HT-29 (cell line): ENCODE measurements around the gene KIF26B. TPM values are rescaled to one million over a fixed set of nuclear protein-coding genes. Genes with fewer than 3 reads are reported as not detected.

ENCODE experiments used
- DNase-seq: peaks from one replicate; pipeline ENCODE4 v3.0.0-alpha.2; 2015; ENCODE audit warnings: low spot score
- total RNA-seq: library from RNA; depleted of rRNA; stranded (reverse); fragments of >200 nt; shearing (Covaris generic); gene quantifications from 2 replicates; pipeline ENCODE4 v1.2.3, GENCODE V29; 2014

KIF26B gene
- total RNA-seq, 1 experiment from 2014 or later, result 0.74 TPM

DNA sequence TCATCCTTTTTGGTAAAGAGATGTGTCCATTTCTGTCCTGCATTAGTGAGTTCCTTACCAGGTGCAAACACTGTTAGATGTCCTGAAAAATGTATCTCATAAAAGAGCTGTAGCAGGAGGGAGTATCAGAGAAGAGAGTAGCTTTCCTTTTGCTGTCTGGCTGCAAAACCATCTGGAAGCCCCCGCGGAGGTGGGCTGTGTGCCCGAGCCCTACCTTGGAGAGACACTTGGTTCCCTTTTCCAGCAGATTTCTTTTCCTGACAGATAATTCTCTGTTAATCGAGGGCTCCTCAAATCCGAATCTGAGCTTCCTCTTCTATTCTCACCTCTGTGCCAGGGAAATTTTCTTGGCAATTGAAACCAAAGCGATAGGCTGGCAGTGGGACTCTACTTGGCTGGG lies 53.0 kb downstream of the KIF26B start:
- DNase-seq, result no peak

- no peak for DNase-seq
Measured at GRCh38 chr1:245209658-245210435, 55.1 kb downstream of the KIF26B start.

DNA sequence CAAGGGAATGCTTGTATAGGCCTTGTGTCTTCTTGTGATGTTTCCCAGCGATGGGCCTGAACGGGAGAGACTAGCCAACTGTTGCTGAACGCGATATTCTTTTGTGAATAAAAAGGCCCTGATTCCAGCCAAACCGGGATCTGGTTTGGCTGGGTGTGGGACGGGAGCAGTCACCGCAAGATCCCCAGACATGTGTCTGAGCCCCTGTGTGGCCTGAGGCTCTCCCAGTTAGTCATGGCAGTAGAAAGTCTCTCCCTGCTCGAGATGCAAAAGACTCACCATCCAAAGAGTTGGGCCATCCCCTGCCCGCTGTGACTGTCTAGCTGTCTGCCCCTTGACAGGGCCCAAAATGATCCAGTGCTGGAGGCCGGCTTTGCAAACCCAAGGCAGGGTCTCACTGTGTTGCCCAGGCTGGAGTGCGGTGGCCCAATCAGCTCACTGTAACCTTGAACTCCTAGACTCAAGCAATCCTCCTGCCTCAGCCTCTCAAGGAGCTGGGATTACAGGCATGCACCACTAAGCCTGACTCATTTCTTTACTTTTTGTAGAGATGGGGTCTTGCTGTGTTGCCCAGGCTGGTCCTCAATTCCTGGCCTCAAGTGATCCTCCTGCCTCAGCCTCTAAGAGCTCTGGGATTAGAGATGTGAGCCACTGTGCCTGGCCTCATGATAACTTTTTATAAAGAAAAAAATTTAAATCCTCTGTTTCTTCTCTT lies 56.4 kb downstream of the KIF26B start:
- DNase-seq, result no peak

DNA sequence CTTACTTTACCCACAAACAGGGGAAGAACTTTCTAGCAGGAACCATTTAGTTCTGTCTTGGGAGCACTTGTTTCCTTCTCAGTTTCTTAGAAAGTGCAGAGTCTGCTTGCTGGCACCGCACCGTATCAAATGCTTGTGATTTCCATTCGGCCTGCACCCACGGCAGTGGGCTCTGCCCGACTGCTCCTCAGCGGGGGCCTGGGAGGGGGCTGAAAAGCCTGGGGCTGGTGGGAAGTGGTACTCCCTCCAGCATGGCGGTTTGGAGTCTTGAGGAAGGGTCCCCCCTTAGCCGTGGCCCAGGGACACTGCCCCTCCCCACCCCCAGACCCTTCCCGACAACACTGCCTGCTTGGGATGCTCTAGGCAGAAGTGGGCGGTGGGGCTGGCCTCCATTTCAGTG lies 57.0 kb downstream of the KIF26B start:
- DNase-seq, result no peak

GRCh38 chr1:245212221-245212710 lies 57.5 kb downstream of the KIF26B start:
- no peak for DNase-seq

GRCh38 chr1:245213066-245213831 lies 58.5 kb downstream of the KIF26B start:
- no peak for DNase-seq

- no peak for DNase-seq
Measured at GRCh38 chr1:245215071-245215470, 60.3 kb downstream of the KIF26B start.

DNA sequence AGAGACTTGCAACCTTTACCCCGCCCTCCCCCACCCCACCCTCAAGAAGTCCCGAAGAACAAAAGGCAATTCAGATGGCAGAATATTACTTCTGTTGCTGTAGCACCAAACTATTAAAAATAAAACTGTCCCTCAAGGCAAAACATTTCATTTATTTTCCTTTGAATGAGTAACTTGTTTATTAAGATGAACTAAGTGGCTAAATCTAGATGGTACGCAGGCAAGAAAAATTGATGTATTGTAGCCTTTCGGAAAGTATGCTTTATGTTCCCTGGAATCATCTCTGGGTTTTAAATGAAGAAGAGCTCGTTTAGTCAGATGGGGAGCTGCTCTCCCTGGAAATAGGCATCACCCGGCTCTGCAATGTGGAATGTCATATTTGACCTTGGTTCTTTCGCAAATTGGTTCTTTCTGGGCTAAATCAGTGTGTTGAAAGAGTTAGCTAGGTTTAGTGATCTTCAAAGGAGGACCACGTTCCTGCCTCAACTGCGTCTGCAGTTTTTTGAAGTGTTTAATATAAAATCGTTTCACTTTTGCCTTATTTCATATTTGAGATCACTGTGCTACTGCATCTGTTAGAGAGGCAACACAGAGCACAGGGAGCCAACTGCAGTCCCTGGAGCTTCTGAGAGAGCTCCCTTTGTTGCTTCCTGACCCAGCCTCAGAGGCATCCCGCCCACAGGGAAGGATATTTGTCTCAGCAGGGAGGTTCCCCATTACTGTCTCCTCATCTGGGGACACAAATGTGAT lies 61.8 kb downstream of the KIF26B start:
- DNase-seq, result no peak

GRCh38 chr1:245217853-245218608 lies 63.2 kb downstream of the KIF26B start:
- DNase-seq, result no peak

- no peak for DNase-seq
Measured at GRCh38 chr1:245220381-245220985, 65.7 kb downstream of the KIF26B start.

DNA sequence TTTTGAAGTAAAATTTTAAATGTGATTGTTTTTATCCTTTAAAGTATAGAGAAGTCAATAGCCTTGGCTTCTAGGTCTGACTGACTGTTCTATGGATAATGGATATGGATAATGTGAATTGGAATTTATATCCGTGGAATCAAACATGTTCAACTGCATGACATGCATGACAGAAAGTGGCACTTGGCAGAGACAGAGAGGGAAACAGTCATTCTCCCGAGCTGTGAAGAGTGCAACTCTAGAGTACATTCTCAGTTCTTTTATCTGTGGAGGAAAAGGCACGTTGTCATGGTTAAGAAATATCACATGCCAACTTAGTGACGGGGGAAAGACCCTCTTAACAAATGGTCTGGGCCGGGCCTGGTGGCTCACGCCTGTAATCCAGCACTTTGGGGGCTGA lies 67.0 kb downstream of the KIF26B start:
- DNase-seq, result no peak

GRCh38 chr1:245222931-245223595 lies 68.3 kb downstream of the KIF26B start:
- DNase-seq, result no peak

GRCh38 chr1:245225322-245226202 lies 70.8 kb downstream of the KIF26B start:
- no peak for DNase-seq

- no peak for DNase-seq
Measured at GRCh38 chr1:245226203-245226499, 71.4 kb downstream of the KIF26B start.

- no peak for DNase-seq
Measured at GRCh38 chr1:245229051-245229450, 74.3 kb downstream of the KIF26B start.

- no peak for DNase-seq
Measured at GRCh38 chr1:245232931-245233330, 78.1 kb downstream of the KIF26B start.

DNA sequence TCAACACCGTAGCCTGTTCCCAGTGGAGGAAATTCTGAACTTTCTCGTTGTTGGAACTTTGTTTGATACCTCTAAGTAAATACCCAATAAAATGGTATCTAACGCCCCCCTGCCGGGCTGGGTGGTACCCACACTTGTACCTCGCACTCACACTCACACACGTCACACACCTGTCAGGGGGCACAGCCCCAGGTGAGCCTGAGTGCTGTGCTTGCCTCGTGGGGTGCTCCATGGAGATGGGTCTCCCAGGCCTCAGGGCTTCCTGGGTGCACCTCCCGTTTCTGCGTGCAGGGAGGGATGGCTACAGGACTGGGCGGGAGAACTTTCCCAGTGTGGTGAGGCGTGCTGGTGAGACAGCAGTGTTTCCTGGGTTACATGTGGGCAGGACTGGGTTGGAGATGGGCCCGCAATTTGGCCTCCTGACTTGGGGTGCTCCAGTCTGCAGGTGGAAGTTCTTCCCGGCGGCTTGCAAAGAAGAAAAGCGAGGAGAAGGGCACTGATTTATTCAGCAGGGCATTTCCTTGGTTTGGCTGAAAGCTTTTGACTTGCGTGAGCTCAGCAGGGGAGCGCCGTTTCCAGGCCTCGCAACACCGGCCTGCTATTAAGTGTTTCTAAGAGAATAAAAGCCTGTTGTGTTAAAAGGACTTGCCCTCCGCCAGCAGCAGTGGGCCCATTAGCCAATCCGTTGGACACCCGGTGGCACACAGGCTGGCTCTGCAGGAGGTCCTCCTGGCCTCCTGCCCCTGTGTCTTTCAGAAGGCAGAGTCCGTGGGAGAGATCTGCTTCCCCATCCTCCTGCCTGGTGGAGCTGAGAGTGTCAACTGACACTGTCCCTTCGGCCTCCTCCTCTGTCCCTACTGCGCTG lies 79.7 kb downstream of the KIF26B start:
- no peak for DNase-seq

- DNase-seq, result no peak
Measured at GRCh38 chr1:245235156-245235555, 80.4 kb downstream of the KIF26B start.
